RPMI8226 (cell line): ENCODE data around the gene GARNL3.

Source experiments
- DNase-seq: peaks from one replicate; pipeline ENCODE4 v3.0.0-alpha.2; 2015

Gene GARNL3

DNA sequence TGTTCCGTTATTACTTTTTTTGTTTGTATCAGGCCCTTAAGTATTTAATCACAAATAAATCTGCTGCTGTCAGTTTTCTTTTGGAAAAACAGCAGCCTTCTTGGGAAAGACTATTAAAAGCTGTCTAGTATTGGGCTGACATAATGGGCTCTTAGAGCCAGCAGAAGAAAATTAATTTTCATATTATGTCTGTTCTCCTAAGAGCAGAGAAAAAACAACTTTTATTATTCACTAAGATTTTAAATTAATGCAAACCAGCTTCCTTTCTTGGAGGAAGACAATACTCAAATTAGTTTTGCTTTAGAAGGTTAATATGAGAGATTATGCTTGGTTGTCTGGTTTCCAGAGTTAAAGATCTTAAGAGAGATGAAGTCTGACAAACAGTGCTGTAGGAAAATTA is 30.6 kb upstream of the GARNL3 start:
- no peak for DNase-seq

DNA sequence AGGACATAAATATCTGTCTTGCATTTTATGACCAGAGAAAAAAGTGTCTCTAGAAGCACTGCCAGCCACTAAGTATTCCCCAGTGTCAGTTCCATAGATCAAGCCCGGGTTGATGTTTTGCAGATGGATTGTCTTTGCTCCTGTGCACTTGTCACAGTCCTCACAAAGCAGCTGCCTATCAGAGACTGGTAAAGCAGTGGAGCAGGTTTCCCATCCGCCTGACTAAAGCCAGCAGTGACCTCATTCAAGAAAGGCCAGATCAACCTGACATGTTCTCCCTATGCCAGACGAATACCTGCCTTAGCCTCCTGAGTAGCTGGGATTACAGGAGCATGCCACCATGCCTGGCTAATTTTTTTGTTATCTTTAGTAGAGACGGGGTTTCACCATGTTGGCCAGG is 26.8 kb upstream of the GARNL3 start:
- DNase-seq = no peak

DNA sequence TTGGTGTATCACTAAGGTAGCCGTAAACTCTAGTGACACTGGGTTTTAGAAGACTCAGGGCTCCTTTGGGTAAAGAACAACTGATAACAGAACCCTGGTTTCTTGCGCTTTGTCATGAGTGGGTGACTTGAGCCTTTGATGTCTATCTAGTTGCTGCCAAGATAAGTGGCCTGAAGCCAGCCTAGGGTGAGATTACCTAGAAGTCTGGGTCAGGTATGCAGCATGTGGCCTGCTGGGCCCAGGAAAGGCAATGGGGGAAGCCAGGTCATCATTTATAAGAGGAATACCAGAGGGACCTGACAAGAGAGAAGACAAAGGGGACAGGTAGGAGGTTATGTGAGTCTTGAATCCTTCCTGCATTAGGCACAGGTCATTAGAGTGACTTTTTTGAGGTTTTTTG is 23.2 kb upstream of the GARNL3 start:
- no peak for DNase-seq

DNA sequence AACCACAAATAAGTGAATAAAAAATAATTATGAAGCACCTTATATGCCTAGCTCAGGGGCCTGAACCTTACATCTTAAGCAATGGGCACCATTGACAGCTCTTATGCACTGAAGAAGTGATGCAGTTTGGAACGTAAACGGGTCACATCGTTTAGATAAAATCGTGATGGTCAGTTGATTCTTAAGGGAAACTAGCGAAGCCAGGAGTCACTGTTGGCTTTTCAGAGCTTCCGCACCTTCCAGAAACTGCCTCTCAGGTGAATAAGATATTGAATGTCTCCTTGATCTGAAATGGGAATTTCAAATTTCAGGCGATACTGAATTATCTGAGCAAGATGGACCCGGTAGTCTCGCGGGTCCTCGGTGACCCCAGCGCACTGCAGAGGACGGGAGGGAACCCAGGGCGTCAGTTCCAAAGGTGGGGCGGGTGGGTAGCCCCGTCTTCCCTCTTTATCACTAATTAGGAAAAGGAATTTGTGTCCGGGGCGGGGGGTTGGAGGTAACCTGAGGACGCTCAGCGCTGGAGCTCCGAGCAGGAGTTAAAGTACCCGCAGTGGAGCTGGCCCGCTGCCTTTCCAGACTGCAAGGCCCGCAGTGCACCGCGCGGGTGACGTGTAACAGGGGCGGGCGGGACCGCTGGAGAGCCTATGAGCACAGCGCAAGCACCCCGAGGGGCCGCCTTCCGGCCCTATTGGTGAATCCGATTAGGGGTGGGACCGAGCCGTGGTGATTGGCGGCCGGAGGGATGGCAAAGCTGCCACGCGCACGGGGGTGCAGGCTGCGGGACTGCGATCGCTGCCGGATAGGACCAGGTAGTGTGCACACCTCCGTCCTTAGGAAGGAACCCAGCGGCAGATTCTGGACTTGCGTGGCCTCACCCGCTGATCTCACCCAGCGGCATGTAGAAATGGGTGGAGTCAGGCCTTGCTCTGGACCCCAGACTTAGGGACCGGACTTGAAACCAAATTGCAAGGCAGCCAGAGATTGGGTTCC is 19.7 kb upstream of the GARNL3 start:
- DNase-seq = peak; percentile 99

DNA sequence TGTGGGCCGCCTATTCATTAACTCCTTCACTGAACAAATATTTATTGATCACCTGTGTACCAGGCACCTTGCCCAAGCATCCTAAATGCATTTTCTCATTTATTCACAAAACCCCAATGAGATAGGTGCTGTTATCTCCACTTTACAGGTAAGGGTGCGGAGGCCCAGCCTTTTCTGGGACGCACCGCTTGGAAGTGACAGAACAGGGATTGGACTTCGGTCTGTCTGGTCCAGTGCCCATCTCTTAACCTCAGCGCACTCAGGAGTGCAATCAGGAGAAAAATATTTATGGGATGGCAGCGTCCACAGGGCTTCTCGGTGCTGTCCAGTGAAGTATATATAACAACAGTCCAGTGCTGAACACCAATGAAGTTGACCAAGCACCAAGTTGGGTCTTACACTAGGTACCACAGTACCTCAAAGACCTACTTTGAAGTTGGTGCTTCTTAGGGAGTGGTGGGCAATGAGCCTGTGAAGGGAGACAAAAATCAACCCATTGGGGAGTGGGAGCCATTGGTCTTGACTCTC is 18.9 kb upstream of the GARNL3 start:
- DNase-seq = no peak

DNA sequence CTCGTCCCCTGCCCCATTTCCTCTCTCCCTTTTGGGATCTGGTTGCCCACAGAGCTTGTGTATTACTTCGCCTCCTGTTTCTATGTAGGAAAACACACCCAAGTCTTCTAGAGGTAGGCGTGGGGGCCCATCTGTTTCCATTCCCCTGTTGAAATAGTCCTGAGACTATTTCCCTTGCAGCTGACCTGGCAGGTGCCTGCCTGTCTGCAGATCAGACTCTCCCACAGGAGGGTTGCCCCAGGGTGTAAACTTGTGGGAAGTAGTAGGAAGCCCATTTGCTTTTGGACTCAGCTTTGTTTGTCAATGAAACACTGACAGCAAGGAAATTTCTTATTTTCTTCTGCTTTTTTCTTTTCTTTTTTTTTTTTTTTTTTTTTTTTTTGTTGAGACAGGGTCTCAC is 16.3 kb upstream of the GARNL3 start:
- DNase-seq = no peak

DNA sequence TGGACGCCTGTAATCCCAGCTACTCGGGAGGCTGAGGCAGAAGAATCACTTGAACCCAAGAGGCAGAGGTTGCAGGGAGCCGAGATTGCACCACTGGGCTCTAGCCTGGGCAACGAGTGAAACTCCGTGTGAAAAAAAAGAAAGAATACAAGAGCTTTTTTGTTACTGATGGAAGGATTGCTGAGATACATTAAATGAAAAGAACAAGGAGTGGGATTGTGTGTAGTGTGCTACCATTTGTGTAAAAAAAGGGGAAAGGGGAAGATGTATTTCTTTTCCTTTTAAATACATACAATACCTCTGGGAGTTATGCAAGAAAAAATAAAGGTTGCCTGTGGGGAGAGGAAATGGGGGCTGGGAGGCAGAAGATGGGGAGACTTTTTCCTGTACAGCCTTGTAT is 14.7 kb upstream of the GARNL3 start:
- no peak for DNase-seq

DNA sequence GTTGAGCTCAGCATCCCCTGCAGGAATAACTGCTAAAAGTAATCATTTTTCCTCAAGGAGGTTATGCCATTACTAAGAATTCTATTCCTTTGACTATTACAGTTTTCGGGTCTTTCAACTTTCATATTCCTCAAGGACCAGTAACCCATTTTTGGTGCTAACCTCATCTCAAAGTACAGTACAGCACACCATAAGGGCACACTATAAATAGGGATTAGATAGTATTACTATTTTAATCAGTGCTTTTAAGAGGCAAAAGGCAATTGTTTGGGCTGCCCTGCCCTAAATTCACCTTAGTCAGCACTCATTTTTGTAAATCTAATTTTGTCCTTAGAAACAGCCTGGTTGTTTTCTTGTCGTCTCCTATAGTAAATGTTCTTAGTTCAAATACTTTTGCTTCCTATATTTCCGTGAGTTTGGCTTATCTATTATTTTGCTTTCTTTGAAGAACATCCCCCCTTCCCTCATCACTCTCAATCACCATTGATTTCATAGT is 13.6 kb upstream of the GARNL3 start:
- DNase-seq = no peak

DNA sequence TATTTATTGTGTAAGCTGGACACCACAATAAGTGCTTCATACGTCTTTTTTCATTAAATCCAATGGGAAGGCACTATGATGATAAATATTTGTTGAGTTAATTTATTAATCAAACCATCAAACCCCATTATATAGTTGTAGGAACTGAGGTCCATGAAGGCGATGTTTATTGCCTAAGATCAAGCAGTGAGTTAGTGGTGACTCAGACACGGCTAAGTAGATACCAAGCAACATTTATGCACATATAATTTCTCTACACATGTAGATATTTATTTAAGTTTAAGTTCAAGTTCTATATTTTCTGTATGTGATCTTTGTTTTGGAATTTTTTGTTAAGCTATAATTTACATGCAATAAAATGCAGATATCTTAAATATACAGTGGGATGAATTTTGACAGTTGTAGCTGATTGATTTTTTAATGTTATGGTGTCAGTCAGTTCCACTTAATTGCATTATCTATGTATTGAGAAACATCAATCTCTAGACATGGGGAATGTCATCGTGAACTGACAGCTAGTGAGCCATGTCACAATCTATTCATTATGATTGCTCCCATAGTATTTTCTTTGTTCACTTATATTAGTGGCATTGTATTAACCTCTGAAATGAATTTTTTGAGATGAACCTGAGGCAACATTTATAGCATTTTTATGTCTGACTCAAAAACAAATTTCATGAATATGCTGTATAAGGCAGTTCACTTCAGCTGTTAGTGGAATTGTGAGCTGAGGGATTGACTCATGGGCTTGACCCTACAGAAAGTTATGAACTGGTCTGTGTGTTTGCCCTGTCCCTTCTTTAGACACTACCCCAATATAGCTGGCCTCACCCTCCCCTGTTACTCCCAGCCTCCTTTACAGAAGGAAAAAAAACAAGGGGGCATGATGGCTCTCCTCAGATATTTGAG is 11.9 kb upstream of the GARNL3 start:
- DNase-seq = no peak

DNA sequence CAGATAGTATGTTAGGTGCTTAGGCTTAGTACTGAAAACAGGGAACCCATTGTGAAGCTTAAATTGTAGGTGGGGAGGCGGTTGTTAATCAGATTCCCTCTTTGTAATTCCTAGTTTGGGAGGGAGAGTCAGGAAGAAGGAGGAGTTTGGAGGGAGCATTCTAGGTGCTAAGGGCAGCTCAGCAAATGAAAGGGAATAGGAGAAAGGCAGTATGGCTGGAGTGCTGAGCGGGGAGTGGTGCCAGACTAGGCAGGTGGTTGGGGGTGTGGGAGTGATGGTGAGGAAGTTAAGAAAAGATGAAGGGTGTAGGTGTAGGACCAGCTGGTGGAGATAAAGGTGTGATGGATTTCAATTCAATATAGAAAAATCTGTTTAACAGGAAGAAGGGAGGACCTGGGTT is 11.1 kb upstream of the GARNL3 start:
- DNase-seq = no peak

DNA sequence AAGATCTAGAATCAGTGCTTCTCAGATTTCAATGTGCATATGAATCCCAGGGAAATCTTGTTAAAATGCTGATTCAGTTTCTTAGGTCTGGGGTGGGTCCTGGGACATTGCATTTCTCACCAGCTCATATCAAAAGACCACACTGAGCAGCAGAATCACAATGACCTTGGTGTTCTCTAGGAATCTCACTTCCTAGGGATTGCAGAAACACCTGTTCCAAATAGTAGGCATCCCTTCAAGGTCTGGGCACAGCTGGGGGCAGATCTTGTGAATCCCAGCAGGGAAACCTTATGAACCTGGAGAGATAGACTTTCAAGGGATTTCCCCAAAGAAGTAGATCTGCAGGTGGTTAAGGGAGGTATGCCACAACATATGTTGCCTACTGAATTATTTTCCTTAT is 8.9 kb upstream of the GARNL3 start:
- no peak for DNase-seq

DNA sequence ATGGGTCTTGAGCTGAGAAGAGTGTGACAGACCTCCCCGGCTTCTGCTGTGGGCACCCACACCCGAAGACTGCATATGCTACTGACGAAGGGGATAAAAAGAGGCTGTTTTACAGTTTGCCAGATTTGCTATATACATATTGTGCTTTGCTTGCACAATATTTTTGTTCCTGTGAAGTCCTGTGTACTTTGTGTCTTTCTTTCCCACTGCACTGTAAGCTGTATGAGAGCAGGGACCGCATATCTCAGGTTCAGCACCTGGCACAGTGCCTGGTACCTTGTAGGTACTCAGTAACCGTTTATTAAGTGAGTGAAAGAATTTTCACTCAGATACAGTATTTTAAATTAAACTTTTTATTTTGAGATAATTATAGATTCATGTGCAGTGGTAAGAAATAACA is 8.2 kb upstream of the GARNL3 start:
- DNase-seq = no peak

DNA sequence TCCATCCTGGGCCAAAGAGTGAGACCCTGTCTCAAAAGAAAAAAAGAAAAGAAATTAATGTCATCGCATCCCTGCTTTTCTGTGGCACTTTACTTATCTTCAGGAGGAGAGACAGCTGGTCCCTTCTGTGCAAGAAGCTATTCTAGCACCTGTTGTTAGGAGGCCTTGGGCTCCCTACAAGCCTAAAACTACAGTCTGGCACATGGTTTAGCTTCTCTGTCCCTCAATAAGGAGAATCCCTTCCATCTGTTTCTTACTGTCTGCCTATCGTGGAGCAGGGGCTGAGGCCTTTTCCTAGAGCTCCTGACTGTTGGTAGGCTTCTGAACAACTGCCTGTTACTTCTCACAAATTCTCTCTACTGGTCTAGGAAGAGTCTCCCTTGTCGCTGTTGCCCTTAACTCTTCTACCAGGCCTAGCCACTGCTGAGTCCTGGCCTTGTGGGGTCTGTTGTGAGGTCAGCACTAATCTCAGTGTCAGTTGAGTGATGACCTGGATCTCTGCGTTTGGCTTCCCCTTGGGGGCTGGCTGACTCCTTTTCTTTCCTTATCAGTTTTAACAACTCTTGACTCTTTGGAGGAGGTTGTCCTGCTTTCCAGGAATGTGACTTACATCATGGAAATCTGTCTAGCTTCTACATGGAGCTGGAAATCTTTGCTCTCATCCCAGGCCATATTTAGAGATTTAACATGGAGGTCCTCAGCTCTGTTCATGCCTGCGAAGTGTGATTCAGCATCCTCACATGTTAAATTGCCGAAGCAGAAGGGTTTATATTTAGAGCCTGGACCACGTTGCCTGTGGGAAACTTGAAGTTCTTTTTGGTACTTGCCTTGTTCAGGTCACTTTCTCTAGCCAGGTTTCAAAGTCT is 5.7 kb upstream of the GARNL3 start:
- no peak for DNase-seq

DNA sequence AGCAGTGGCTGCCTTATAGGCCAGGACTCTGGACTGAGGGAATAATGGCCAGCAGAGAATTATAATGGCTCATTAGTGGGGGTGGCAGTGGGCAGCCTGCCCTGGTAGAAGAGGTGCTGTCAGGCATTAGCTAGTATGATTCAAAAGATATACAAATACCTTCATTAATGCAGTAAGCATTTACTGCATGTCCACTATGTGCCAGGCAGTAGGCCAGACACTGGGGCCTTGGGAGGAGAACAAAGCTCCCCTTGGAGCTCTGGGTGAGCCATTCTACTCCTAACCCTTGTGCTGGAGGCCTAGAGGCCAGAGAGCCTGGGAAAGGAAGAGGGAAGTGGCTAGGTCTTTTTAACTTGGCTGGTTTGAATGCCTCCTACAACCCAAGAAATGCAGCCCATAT is 2.0 kb upstream of the GARNL3 start:
- DNase-seq = no peak

DNA sequence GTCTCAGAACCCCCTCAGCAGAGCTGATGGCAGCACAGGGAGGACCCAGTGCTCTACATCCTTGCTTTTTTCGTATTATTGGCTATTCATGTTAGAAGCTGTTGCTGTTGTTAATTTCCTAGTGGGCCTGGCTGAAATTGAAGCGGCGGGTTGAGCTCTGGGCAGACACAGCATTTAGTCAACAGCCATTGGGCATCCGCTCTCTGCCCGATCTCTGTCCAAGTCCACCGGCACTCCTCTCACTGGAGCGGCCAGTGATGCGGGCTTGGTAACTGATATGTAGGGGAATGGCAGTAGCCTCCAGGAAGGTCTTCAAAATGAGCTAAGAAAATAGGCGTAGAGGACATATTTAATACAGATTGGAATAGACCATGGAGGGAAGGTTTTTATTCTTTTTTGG is 1.3 kb upstream of the GARNL3 start:
- DNase-seq = no peak

DNA sequence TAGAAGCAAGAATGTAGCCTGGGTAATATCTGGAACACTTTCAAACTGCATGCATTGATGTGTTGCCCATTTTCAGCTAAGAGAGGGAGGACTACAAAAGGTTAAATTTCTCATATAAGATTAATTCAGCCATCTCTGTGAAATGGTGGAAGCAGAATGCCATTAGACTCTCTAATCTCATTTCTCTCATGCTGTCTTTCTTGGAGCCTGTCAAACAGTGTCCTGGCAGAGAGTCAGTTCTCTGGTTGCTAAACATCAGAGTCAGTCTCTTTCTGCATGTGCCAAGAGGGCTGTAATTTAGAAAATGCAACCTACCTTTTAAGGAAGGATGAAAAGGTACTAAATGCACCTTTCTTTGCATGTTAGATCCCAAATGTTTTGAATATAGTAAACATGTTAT is 910 bp upstream of the GARNL3 start:
- DNase-seq = no peak

DNA sequence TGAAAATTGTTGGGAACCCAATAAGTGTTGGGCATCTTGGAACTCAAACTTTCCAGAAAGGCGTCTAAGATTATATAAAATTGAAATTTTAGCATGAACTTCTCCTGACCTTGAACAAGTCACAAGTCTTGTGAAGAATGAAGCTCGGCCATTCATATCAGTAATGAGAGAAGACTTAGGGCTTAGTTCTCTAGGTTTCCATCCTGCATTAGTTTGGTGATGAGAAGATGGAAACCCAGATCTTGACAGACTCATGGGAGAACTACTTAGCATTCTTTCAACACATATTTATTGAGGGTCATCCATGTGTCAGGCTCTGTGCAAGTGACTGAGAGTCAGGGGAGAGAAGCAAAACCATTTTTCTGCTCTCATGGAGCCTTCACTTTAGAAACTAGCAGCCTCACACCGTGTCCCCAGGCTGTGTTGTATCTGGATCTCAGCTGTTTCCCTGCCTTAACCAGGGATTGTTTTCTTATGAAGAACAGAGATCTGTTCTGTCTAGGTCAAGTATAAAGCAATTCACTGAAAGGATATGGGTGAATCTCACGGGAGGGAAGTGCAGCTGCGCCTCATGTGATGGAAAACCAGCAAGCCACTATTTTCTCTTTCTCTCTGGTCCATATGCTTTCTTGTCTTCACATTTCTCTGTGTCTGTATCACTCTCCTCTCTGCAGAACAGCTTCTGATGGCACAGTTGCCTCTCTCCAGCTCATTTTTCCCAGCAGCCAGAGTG is 3.4 kb downstream of the GARNL3 start:
- no peak for DNase-seq

DNA sequence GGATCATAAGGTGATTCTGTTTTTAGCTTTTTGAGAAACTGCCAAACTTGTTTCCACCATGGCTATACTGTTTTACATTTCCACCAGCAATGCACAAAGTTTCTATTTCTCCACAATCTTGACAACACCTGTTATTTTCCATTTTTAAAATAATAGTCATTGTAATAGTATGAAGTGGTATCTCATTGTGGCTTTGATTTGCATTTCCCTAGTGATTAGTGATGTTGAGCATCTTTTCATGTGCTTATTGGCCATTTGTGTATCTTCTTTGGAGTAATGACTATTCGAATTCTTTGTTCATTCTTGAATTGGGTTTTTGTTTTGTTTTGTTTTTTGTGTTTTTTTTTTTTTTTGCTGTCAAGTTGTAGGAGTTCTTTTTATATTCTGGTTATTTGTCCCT is 4.9 kb downstream of the GARNL3 start:
- DNase-seq = no peak

DNA sequence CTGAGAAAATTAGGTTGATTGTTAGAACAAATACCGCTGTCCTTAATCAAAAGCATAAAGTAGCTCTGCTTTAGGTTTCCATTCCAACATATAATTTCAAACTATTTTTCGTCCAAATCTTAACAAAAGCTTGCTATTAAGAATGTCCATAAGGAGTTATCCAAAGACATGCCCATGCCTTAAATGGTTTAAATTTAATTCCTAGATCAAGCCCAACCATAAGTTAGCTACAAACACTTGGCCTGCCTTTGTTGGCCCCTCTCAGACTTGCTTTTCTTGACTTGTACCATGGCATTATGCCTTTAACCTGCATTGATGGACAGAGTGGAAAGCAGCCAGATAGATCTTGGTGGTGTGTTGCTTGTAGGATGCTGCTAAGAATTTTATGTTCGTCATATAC is 8.8 kb downstream of the GARNL3 start:
- no peak for DNase-seq

DNA sequence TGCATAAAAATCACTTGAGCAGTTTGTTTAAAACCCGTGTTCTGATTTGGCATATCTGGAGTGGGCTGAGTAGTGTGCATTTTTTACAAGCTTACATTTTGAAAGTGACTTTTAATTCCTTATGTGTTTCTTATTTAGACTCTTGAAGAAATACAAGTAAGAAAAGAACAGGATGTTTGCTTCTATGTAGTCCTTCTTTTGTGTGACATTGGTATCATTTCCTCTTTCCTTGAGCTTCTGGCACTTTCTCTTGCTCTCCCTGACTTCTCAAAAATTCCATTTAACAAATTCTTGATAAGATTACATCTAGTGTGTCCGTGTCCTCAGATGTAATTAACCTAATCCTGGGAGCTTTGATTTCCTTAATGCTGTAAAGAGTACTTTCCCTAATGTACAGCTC is 12.5 kb downstream of the GARNL3 start:
- DNase-seq = peak; percentile 17

DNA sequence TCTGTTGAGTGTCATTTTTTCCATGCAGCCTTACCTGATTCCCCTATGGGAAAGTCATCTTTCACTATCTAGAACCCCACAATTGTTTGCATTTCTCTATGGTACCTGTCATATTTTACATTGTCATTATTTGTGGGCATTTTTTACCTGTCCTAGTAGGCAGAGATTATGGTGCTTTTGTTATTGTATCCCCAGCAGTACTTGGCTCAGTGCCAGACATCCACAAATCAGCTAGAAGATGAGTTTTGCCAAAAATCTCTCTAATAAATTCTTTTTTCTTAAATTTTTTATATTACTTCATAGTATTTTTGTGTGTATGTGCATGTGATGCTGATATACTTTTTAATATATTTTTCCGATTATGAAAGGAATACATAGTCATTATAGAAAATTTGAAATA is 13.2 kb downstream of the GARNL3 start:
- DNase-seq = no peak

DNA sequence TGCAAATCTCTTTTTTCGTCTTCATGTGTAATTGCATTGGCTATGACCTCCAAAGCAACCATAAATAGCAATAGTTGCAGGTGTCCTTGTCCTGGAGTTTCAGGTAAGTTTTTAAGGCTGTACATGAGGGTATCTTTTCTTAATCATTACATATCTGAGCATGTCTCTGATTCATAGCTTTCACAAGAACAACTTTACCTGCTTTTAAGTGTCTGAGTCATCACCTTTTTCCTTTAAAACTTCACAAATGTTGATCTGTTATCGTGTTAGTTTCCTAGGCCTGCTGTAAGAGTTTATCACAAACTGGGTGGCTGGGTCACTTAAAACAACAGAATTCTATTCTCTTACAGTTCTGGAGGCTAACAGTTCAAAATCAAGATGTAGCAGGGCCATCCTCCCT is 13.8 kb downstream of the GARNL3 start:
- DNase-seq = no peak
